SH-SY5Y (cell line): ENCODE results near the gene GLMP.

Experiments
- GATA2 ChIP-seq: IDR thresholded peaks from 2 replicates; pipeline ENCODE4 v1.6.1; 2011; ENCODE audit warnings: mild to moderate bottlenecking, low read depth, low read length
- GATA3 ChIP-seq: IDR thresholded peaks from 2 replicates; pipeline ENCODE4 v1.6.1; 2011; ENCODE audit warnings: low read depth, mild to moderate bottlenecking, low read length, moderate library complexity

- TF ChIP-seq GATA2 (no peak), GATA3 (no peak)
These were observed 37.8 kb downstream of the GLMP start for GRCh38 chr1:156257711-156258110.
